Fibroblast of lung (primary cell): ENCODE measurements around the gene CLDN10. TPM values are rescaled to one million over a fixed set of nuclear protein-coding genes. Genes with fewer than 3 reads are reported as not detected.

ENCODE experiments used
- DNase-seq, 2 donors: peaks; one replicate each; pipeline versions ENCODE4 v3.0.0 to v3.0.0-alpha.2; 2010; ENCODE audit warnings: low read depth in 2 of 2
- H2AFZ ChIP-seq: 2 replicates; pipeline ENCODE4 v1.5.1; 2012; ENCODE audit warnings: low read length, control low read depth, inconsistent platforms
- H3K27ac ChIP-seq: 2 replicates; pipeline ENCODE4 v1.5.1; 2011; ENCODE audit warnings: low read length, control low read depth; ENCODE audit not compliant: insufficient read depth
- H3K27me3 ChIP-seq: 2 replicates; pipeline ENCODE4 v1.5.1; 2011; ENCODE audit warnings: mild to moderate bottlenecking, low read length; ENCODE audit not compliant: control insufficient read depth, insufficient read depth
- H3K36me3 ChIP-seq: 2 replicates; pipeline ENCODE4 v1.5.1; 2011; ENCODE audit warnings: low read length; ENCODE audit not compliant: control insufficient read depth, insufficient read depth
- H3K4me1 ChIP-seq: 2 replicates; pipeline ENCODE4 v1.5.1; 2011; ENCODE audit warnings: low read length; ENCODE audit not compliant: control insufficient read depth, insufficient read depth; ENCODE audit errors: extremely low read depth
- H3K4me2 ChIP-seq: 2 replicates; pipeline ENCODE4 v1.5.1; 2011; ENCODE audit warnings: low read length, control low read depth; ENCODE audit not compliant: insufficient read depth; ENCODE audit errors: extremely low read depth
- H3K4me3 ChIP-seq, 4 experiments: fragments of 200-600 bp in 1 of 4; sonication (generic) in 1 of 4; replicated peaks in 1 of 4; 2 replicates each; pipeline ENCODE4 v1.5.1; 2011 to 2016; ENCODE audit warnings: low read length in 4 of 4, low read depth in 3 of 4, mild to moderate bottlenecking in 3 of 4, control low read depth in 2 of 4, inconsistent platforms in 1 of 4, mixed read lengths in 1 of 4; ENCODE audit not compliant: insufficient read depth in 1 of 4; ENCODE audit errors: control extremely low read depth in 1 of 4
- H3K79me2 ChIP-seq: 2 replicates; pipeline ENCODE4 v1.5.1; 2012; ENCODE audit warnings: mild to moderate bottlenecking, low read length, inconsistent platforms; ENCODE audit not compliant: control insufficient read depth, insufficient read depth
- H3K9ac ChIP-seq: 2 replicates; pipeline ENCODE4 v1.5.1; 2011; ENCODE audit warnings: mild to moderate bottlenecking, low read length, control low read depth; ENCODE audit not compliant: insufficient read depth
- H3K9me3 ChIP-seq: 2 replicates; pipeline ENCODE4 v1.5.1; 2012; ENCODE audit warnings: low read depth, low read length; ENCODE audit not compliant: control insufficient read depth, insufficient read depth
- H4K20me1 ChIP-seq: 2 replicates; pipeline ENCODE4 v1.5.1; 2011; ENCODE audit warnings: low read length; ENCODE audit not compliant: control insufficient read depth, insufficient read depth; ENCODE audit errors: extremely low read depth
- CTCF ChIP-seq, 2 donors: IDR thresholded peaks in 1 of 2; conservative IDR thresholded peaks in 1 of 2; 1 replicate in 1 of 2; 2 replicates in 1 of 2; pipeline ENCODE4 v1.5.1; 2011 to 2012; ENCODE audit warnings: low read length in 2 of 2, control low read depth in 1 of 2, inconsistent platforms in 1 of 2, low read depth in 1 of 2, mild to moderate bottlenecking in 1 of 2
- EZH2 ChIP-seq: IDR thresholded peaks from 2 replicates; pipeline ENCODE4 v1.5.1; 2012; ENCODE audit warnings: low read length, control low read depth, mild to moderate bottlenecking; ENCODE audit errors: missing control alignments
- polyA plus RNA-seq, 2 donors: library from polyadenylated mRNA; depleted of rRNA in 1 of 2; stranded (reverse) in 1 of 2; unstranded in 1 of 2; fragments of >200 nt; gene quantifications; 2 replicates each; pipeline ENCODE4 v1.2.1, GENCODE V29; 2011 to 2012; ENCODE audit warnings: missing spikeins in 1 of 2
- total RNA-seq: library from RNA; depleted of rRNA; stranded (reverse); fragments of >200 nt; gene quantifications from 2 replicates; pipeline ENCODE4 v1.2.1, GENCODE V29; 2014

The CLDN10 gene
- total and polyA plus RNA-seq, 2 donors (not counting 1 experiment from before 2014, with no cell fraction given): not detected

DNA sequence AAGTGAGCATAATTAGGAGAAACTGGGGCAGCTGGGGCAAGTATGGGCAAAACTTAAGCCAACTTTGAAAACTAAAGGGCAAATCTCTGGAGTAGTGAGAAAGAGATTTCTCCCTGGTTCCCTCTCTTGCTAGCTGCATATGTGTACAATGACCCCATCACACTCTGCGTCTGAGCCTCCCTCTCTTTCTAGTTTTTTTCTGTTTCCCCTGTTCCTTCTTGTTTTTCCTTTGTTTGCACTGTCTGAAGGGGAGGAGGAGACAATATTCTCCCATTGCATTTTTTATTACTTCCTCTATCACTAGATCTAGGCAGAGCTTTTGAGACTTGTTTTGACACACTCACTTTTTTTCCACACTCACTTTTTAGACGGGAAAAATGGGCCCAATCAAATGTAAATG is 11.2 kb upstream of the CLDN10 start:
- no peak overlapping the region for H2AFZ ChIP-seq
- H3K9ac ChIP-seq: no peak overlapping the region
- no peak overlapping the region for H3K4me2 ChIP-seq
- no peak overlapping the region for H3K4me3 ChIP-seq
- H3K9me3 ChIP-seq: no peaks in the 10 kb centered on the region
- TF ChIP-seq CTCF (conservative IDR thresholded peaks at IDR 0.05 in 1 of 2, IDR thresholded peaks at IDR 0.05 in 1 of 2; ENCODE audit: low read depth in 1 of 2, low read length in 2 of 2) (no peak), EZH2 (no peak)
- H3K27ac ChIP-seq: no peak overlapping the region
- peaks cover 4% of the 10 kb centered on the region for H3K27me3 ChIP-seq
- no peaks in the 10 kb centered on the region for H3K4me1 ChIP-seq
- no peaks in the 10 kb centered on the region for H3K79me2 ChIP-seq
- H3K36me3 ChIP-seq: no peaks in the 10 kb centered on the region
- H4K20me1 ChIP-seq: no peaks in the 10 kb centered on the region
- DNase-seq: no peak

DNA sequence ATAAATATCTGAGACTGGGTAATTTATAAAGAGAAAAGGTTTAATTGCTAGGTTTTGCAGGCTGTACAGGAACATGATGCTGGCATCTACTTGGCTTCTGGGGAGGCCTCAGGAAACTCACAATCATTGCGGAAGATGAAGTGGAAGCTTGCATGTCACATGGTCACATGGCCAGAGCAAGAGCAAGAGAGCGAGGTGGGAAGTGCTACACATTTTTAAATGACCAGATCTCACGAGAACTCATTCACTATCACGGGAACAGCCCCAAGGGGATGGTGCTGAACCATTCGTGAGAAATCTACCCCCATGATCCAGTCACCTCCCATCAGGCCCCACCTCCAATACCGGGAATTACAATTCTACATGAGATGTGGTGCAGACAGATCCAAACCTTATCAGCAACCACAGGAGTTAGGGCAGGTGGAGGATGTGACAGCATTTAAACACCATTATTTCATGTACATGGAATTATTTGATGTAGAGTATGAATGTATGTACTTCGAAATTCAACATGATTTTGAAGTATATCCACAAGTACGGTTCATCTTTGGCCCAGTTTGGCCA is 10.5 kb upstream of the CLDN10 start:
- DNase-seq: no peak

GRCh38 chr13:95544293-95544692 is 8.2 kb upstream of the CLDN10 start:
- TF ChIP-seq CTCF (conservative IDR thresholded peaks at IDR 0.05 in 1 of 2, IDR thresholded peaks at IDR 0.05 in 1 of 2; ENCODE audit: low read depth in 1 of 2, low read length in 2 of 2) (no peak), EZH2 (no peak)
- no peak overlapping the region for H3K27ac ChIP-seq
- H3K27me3 ChIP-seq: peaks cover 15% of the 10 kb centered on the region
- H4K20me1 ChIP-seq: no peaks in the 10 kb centered on the region
- H3K9ac ChIP-seq: no peak overlapping the region
- H3K79me2 ChIP-seq: no peaks in the 10 kb centered on the region
- H3K4me1 ChIP-seq: no peaks in the 10 kb centered on the region
- H2AFZ ChIP-seq: no peak overlapping the region
- no peaks in the 10 kb centered on the region for H3K9me3 ChIP-seq
- H3K36me3 ChIP-seq: no peaks in the 10 kb centered on the region
- no peak overlapping the region for H3K4me3 ChIP-seq
- H3K4me2 ChIP-seq: no peak overlapping the region
- no peak for DNase-seq

More for the DNA sequence above, 10.5 kb upstream of the CLDN10 start:
- H3K4me3 ChIP-seq: no peak overlapping the region
- H3K27me3 ChIP-seq: peaks cover 4% of the 10 kb centered on the region
- no peaks in the 10 kb centered on the region for H4K20me1 ChIP-seq
- H3K9ac ChIP-seq: no peak overlapping the region
- no peaks in the 10 kb centered on the region for H3K9me3 ChIP-seq
- no peak overlapping the region for H3K4me2 ChIP-seq
- TF ChIP-seq CTCF (conservative IDR thresholded peaks at IDR 0.05 in 1 of 2, IDR thresholded peaks at IDR 0.05 in 1 of 2; ENCODE audit: low read depth in 1 of 2, low read length in 2 of 2) (no peak), EZH2 (no peak)
- H2AFZ ChIP-seq: no peak overlapping the region
- H3K36me3 ChIP-seq: no peaks in the 10 kb centered on the region
- H3K27ac ChIP-seq: no peak overlapping the region
- no peaks in the 10 kb centered on the region for H3K4me1 ChIP-seq
- no peaks in the 10 kb centered on the region for H3K79me2 ChIP-seq
